GM12878 (cell line): ENCODE measurements around the gene ITGB2. TPM values are rescaled to one million over a fixed set of nuclear protein-coding genes. Genes with fewer than 3 reads are reported as not detected.
A peak's percentile ranks its signal among the peaks of the same experiment; 100 is the strongest.
"Not testable (repeated sequence)": the region's sequence is repeated elsewhere in the genome, so short reads cannot be mapped to it uniquely, and the experiment has no call there.

ENCODE experiments used
- ATAC-seq: fragments of 200-7000 bp; cut with Tn5 transposase; 3 replicates; pipeline ENCODE4 v1.9.1; 2020; ENCODE audit warnings: mild to moderate bottlenecking, moderate library complexity
- BruUV-seq: library from RNA; stranded (reverse); fragments of 400-500 nt; replicated peaks from 2 replicates; lab custom pipeline; 2021; lab: Mats Ljungman, UMichigan
- CTCF ChIA-PET: fragments of 300-600 bp; sonication (Branson Sonifier 250); formaldehyde crosslinking; extraction: SDS; loops from one replicate; lab custom pipeline; 2021; ENCODE audit warnings: inconsistent platforms; lab: Yijun Ruan, JAX
- POLR2A ChIA-PET: fragments of 350-600 bp; formaldehyde crosslinking; extraction: SDS; loops from one replicate; lab custom pipeline; 2021; ENCODE audit warnings: inconsistent platforms; lab: Charles Lee
- RAD21 ChIA-PET: fragments of 300-600 bp; sonication (Branson Sonifier 250); formaldehyde crosslinking; loops from one replicate; lab custom pipeline; 2023; ENCODE audit warnings: antibody characterized with exemption; ENCODE audit not compliant: unreplicated experiment; lab: Charles Lee
- SMC1A ChIA-PET: fragments of 300-600 bp; sonication (Branson Sonifier 250); formaldehyde crosslinking; loops from one replicate; lab custom pipeline; 2023; ENCODE audit not compliant: unreplicated experiment, uncharacterized antibody; lab: Charles Lee
- DNase-seq: peaks from one replicate; pipeline ENCODE4 v3.0.0-alpha.2; 2011; ENCODE audit warnings: low read depth, low spot score
- FAIRE-seq: peaks from 3 replicates; lab custom pipeline; 2011; peaks lifted over from hg19 to GRCh38; lab: Jason Lieb, UNC
- H2AFZ ChIP-seq: 2 replicates; pipeline ENCODE4 v1.6.0; 2011; ENCODE audit warnings: low read depth, low read length, control low read depth; ENCODE audit not compliant: control insufficient read depth
- H3K27ac ChIP-seq: 2 replicates; pipeline ENCODE4 v1.5.1; 2011; ENCODE audit warnings: control low read depth; ENCODE audit not compliant: control insufficient read depth, insufficient read depth
- H3K27me3 ChIP-seq, 2 experiments: replicated peaks in 1 of 2; 2 replicates each; pipeline versions ENCODE4 v1.6.0 to v1.6.1; 2011; ENCODE audit warnings: low read length in 1 of 2; ENCODE audit not compliant: control insufficient read depth in 2 of 2, insufficient read depth in 2 of 2
- H3K36me3 ChIP-seq, 2 experiments: 2 replicates each; pipeline ENCODE4 v1.5.1; 2011; ENCODE audit warnings: low read length in 1 of 2; ENCODE audit not compliant: control insufficient read depth in 2 of 2, insufficient read depth in 2 of 2
- H3K4me1 ChIP-seq: 2 replicates; pipeline ENCODE4 v1.6.1; 2011; ENCODE audit warnings: mild to moderate bottlenecking, low read length, moderate library complexity, mixed read lengths; ENCODE audit not compliant: control insufficient read depth, insufficient read depth
- H3K4me2 ChIP-seq: 2 replicates; pipeline ENCODE4 v1.6.0; 2011; ENCODE audit warnings: control low read depth; ENCODE audit not compliant: control insufficient read depth, insufficient read depth
- H3K4me3 ChIP-seq: fragments of 200-600 bp; sonication (generic); 2 replicates; pipeline ENCODE4 v1.5.1; 2016
- H3K79me2 ChIP-seq: 2 replicates; pipeline ENCODE4 v1.6.0; 2011; ENCODE audit warnings: low read length; ENCODE audit not compliant: control insufficient read depth, insufficient read depth
- H3K9ac ChIP-seq: 2 replicates; pipeline ENCODE4 v1.8.0; 2011; ENCODE audit warnings: low read length, control low read depth, mixed read lengths; ENCODE audit not compliant: control insufficient read depth, insufficient read depth
- H3K9me3 ChIP-seq: replicated peaks from 3 replicates; pipeline ENCODE4 v1.5.1; 2011; ENCODE audit warnings: mild to moderate bottlenecking, low read length; ENCODE audit not compliant: control insufficient read depth, insufficient read depth
- H4K20me1 ChIP-seq: 2 replicates; pipeline ENCODE4 v1.6.0; 2011; ENCODE audit not compliant: control insufficient read depth, insufficient read depth
- FOXK2 ChIP-seq: fragments of 450-650 bp; IDR thresholded peaks from 2 replicates; pipeline ENCODE4 v1.6.1; 2017; ENCODE audit warnings: mild to moderate bottlenecking, moderate library complexity
- IKZF1 ChIP-seq: fragments of 450-650 bp; conservative IDR thresholded peaks from 2 replicates; pipeline ENCODE4 v1.6.1; 2017; ENCODE audit warnings: antibody characterized with exemption, mild to moderate bottlenecking
- WGBS: methylation state at CpG from one replicate; pipeline ENCODE4 v1.1.6; 2016; ENCODE audit warnings: low lambda C conversion rate; ENCODE audit not compliant: insufficient replicate concordance, insufficient coverage; ENCODE audit errors: missing lambda C conversion rate; 5-methylcytosine and 5-hydroxymethylcytosine counted together
- in situ Hi-C: fragments of 300-500 bp; cut with MboI; formaldehyde crosslinking; loops from 9 replicates; pipeline ENCODE4 v1.14.3; 2018; ENCODE audit warnings: mixed read lengths
- intact Hi-C: fragments of 100-400 bp; cut with micrococcal nuclease; formaldehyde crosslinking; loops from one replicate; pipeline ENCODE4 v1.14.2; 2022; ENCODE audit not compliant: unreplicated experiment
- polyA plus RNA-seq, 11 experiments: library from polyadenylated mRNA; depleted of rRNA in 4 of 11; unstranded in 6 of 11; stranded (reverse) in 5 of 11; fragments of >200 nt; fragmentation: Nextera tagmentation in 4 of 11; fragmentation: Illumina TruSeq in 1 of 11; extraction: Ambion mirVana in 4 of 11; extraction: Trizol in 1 of 11; gene quantifications; 1 replicate in 1 of 11; 2 replicates in 10 of 11; pipeline versions ENCODE4 v1.2.1 to v1.2.3, GENCODE V29; 2011 to 2016; ENCODE audit warnings: inconsistent platforms in 2 of 11, missing spikeins in 2 of 11, low read depth in 1 of 11
- total RNA-seq, 4 experiments: library from RNA; depleted of rRNA in 3 of 4; stranded (reverse); fragments of >200 nt in 3 of 4; fragmentation: Illumina TruSeq in 1 of 4; extraction: Trizol in 1 of 4; gene quantifications; 2 replicates each; pipeline versions ENCODE4 v1.2.1 to v1.2.3, GENCODE V29; 2013 to 2021

The ITGB2 gene
- total and polyA plus RNA-seq, 10 of the 15 experiments (the other 5 are each of a cell fraction or from before 2014, with no cell fraction given): 8.0 to 172 (median 58.9) TPM

GRCh38 chr21:44913425-44914175 is 7.1 kb downstream of the ITGB2 start:
- H3K27ac ChIP-seq: peak overlapping the region; percentile 45
- DNase-seq: no peak
- in situ Hi-C loops (no loop called here), intact Hi-C loops (no loop called here)
- ChIA-PET CTCF (interaction anchor here (1.2 to 1.7 kb wide), 3 partner anchors 14 to 20 kb away, joined by 3 to 7 read pairs (median 5); no protein-coding TSS in a partner anchor), RAD21 (interaction anchor here (1.7 to 1.9 kb wide), 2 partner anchors 14 to 18 kb away, joined by 9 to 12 read pairs; no protein-coding TSS in a partner anchor), SMC1A (interaction anchor here (0.5 to 1.3 kb wide), 4 partner anchors 13 to 896 kb away, joined by 3 to 5 read pairs (median 4); no protein-coding TSS in a partner anchor), POLR2A (interaction anchor here (0.5 to 2.1 kb wide), 3 partner anchors 15 to 40 kb away, joined by 4 to 7 read pairs (median 4); partner anchors contain the start of gene PTTG1IP)
- H3K36me3 ChIP-seq: peaks cover 3 to 16% of the 10 kb centered on the region in 2 experiments; a peak in 3 of 4 replicates
- H3K4me2 ChIP-seq: peak overlapping the region; percentile 76
- no peak overlapping the region for H3K4me3 ChIP-seq
- WGBS: 47% methylated on average over 7 of the region's 7 CpGs
- peak overlapping the region; percentile 41; the same call in 1 of the 2 replicates for H3K9ac ChIP-seq
- TF ChIP-seq IKZF1: no peak
- 0 out of 2 replicates have a peak, but pooled peaks have one; percentile 46 for TF ChIP-seq FOXK2
- peaks cover 19% of the 10 kb centered on the region for H3K79me2 ChIP-seq
- no TSS peak for BruUV-seq
- H2AFZ ChIP-seq: no peak overlapping the region; the same call in 1 of the 2 replicates
- no peaks in the 10 kb centered on the region for H4K20me1 ChIP-seq
- FAIRE-seq: no peak
- H3K27me3 ChIP-seq: no peaks in the 10 kb centered on the region
- no peaks in the 10 kb centered on the region for H3K9me3 ChIP-seq
- ATAC-seq: no peak
- peaks cover 38% of the 10 kb centered on the region for H3K4me1 ChIP-seq

GRCh38 chr21:44912506-44913412 is 7.9 kb downstream of the ITGB2 start:
- BruUV-seq, H3K4me3 ChIP-seq, FAIRE-seq, H3K9me3 ChIP-seq, H3K4me2 ChIP-seq, in situ Hi-C loops, DNase-seq, H3K9ac ChIP-seq, SMC1A ChIA-PET, H3K27me3 ChIP-seq, H4K20me1 ChIP-seq, H2AFZ ChIP-seq, ATAC-seq, intact Hi-C loops: not testable (repeated sequence)
- Histone ChIP-seq H3K4me1 (peaks cover 36% of the 10 kb centered on the region), H3K79me2 (peaks cover 14% of the 10 kb centered on the region), H3K27ac (peak overlapping the region; percentile 62; the same call in 1 of the 2 replicates), H3K36me3 (peaks cover 3 to 10% of the 10 kb centered on the region in 2 experiments; a peak in 3 of 4 replicates)
- WGBS: 77% methylated on average over 17 of the region's 25 CpGs
- CTCF ChIA-PET: interaction anchor here (1.2 to 1.3 kb wide), 2 partner anchors 19 to 21 kb away, joined by 3 to 5 read pairs; no protein-coding TSS in a partner anchor
- RAD21 ChIA-PET: interaction anchor here (1.7 kb wide), 1 partner anchor 15 kb away, joined by 9 read pairs; no protein-coding TSS in a partner anchor
- POLR2A ChIA-PET: interaction anchor here (1.5 kb wide), 1 partner anchor 39 kb away, joined by 4 read pairs; the partner anchor contains the start of gene PTTG1IP
